Fibroblast of skin of back (primary cell): ENCODE results near the gene PLEKHA8.

ENCODE experiments used
- DNase-seq: peaks from one replicate; pipeline ENCODE4 v3.0.0-alpha.2; 2013

The PLEKHA8 gene

DNA sequence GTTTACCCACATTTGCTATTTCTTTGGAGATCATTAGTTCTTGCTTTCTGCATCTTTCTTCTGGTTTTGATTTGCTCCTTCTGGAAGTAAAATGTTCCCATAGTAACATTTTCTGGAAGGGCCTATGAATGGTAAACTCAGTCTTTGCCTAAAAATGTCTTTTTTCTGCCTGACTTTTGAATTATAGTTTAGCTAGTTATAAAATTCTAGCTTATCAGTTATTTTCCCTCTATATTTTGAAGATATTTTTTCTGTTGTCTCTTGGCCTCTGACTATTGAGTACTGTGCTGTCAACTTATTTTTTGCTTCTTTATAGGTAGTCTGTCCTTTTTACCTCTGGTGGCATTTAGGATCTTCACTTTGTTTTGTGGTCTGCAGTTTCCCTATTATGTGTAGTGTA, 84.9 kb downstream of the PLEKHA8 start:
- no peak for DNase-seq

DNA sequence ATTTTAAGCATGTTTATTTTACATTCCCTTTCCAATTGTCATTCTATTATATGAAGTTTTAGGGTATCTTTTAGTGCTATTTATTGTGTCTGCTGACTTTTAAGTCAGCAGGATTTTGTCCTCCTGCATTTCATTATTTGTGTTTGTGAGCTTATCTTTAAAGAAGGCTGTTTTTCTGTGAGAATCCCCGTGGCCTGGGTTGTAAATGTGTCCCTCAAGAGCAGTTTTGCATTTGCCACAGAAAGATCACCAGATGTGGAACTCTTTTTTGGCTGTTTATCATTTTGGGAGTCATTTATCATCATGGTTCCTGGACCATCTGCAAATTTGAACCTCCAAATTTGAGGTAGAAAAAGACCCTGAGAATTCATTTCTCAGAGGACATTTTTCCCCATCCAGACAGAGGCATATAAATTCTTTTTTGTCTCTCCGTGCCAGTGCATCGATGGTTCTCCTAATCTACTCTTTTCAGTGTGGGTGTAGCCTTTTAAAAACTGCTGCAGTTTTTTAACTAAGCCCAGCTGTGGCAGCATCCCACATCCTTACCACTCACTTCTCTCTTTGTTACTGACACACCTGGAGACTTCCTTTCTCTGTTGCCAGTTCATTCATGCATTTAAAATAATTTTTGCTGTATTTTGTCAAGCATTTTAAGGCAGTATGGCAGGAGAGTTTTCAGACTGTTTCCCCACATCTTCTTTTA, 86.5 kb downstream of the PLEKHA8 start:
- no peak for DNase-seq

DNA sequence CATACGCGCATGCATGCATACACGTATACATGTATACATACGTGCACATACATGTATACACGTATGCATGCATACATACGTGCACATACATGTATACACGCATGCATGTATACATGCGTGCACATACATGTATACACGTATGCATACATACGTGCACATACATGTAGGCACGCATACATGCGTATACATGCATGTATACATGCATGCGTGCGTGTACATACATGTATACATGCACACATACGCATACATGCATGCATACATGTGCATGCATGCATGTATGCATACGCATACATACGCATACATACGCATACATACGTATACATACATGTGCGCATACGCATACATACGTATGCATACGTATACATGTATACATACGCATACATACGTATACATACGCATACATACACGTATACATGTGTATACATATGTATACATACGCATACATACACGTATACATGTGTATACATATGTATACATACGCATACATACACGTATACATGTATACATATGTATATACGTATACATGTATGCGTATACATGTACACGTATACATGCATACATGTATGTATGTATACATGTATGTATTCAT, 87.6 kb downstream of the PLEKHA8 start:
- no peak for DNase-seq

DNA sequence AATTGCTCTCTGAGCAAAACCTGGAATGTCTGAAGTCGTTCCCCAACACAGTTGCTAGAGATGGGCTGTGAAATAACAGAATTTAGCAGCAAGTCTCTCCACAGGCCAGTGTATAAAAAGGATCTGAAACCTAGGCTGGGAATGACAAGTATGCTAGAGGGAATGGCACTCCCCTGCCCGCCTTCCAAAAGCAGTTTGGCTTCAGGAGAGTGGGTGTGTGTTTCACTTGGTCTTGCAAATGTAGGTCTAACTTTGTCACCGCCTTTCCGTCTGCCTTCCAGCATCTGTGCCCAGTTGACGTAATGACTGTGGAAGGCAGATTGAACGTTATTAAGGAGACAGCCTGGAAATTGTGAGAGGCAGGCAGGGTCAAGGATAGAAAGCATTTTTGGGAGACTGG, 88.6 kb downstream of the PLEKHA8 start:
- peak; percentile 80 for DNase-seq

DNA sequence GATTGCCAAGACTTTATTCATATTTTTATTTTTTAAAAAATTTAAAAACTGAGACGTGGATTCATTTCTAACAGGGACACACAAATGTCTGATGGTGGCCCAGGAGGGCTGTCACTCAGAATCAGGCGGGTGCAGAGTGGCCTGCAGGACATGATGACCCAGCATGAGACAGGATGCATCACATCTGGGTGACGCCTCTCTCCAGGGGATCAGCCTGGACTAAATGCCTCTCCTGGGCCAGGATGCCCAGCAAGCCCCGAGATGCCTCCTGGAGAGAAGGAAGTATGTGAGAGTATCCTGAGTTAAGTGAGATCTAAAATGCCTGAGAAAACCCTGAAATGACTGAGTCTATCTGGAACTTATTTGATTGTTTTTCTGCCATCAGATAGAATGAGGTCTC, 89.7 kb downstream of the PLEKHA8 start:
- peak; percentile 64 for DNase-seq

DNA sequence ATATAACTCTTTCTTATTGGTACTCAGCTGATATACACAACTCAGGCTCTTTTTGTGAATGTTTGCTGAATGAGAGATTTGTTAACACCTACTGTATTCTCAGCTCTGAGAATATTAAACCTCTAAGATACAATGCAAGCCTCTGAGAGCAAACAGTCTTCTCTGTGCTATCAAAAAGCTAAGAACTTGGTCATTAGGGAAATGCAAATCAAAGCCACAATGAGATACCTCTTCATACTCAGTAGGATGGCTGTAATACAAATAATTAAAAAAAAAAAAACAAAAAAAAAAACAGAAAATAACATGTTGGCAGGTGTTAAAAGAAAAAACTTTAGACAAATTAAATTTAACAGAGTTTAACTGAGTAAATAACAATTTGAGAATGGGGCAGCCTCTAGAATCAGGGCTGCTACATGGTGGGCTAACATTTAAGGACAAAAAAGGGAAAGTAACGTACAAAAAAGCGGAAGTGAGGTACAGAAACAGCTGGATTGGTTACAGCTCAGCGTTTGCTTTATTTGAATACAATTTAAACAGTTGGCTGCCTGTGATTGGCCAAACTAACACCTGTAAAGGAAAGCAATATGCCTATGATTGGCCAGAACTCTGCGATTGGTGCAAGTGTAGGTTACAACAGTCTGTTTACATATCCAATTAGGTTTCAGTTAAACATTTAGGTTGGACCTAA, 91.8 kb downstream of the PLEKHA8 start:
- no peak for DNase-seq

DNA sequence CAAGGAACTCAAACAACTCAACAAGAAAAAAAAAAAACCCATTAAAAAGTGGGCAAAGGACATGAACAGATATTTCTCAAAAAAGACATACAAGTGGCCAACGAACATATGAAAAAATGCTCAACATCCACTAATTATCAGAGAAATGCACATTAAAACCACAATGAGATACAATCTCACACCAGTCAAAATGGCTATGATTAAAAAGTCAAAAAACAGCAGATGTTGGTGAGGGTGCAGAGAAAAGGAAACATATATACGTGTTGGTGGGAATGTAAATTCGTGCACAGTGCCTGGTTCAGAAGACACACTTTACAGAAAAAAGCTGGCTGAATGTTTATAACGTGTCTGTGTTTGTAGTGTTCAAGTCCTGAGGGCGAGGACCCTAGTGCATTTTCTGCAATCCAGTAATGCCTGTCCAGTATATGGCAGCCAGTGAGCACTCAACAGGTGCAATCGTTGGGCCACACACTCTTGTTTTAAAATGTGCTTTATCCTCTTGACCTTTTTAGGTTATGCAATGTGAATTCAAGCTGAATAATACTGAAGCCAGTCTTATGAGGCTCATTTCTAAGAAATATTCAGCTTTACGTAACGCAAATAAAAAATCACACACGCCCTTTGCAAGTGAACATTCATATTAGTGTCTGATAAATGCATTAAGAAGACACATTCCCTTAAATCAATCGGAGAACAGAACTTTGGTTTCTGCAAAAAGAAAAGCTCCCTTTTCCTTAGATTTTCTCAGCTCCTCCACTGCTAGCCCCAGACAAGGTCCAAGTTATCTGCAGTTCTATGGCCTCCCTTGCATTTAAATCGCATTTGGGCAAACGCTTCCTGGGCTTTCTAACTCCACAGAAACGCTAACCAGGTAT, 105.8 kb downstream of the PLEKHA8 start:
- no peak for DNase-seq

DNA sequence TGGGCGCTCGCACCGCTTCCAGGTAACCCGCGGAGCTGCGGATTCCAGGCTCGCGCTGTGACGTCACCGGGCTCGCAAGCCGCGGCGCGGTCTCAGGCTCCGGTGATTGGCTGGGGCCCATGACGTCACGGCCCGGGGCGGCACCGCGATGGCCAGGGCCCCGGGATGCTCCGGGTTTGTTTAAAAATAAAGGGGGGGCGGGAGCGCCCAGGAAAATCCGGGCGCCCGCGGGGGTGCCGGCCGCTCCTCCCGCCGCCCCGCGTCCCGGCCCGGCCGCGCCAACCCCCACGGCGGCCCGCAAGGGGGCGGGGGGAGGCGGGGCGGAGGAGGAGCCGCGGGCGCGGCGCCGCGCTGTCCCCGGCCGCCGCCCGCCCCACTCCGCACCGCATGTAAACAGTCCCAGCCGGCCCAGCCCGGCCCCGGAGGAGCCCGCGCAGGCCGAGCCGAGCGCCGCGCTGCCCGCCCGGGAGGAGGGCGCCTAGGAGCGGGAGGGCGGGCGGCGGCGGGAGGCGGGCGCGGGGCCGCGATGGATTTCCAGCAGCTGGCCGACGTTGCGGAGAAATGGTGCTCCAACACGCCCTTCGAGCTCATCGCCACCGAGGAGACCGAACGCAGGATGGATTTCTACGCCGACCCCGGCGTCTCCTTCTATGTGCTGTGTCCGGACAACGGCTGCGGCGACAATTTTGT, 106.5 kb downstream of the PLEKHA8 start, which contains the start of gene MTURN:
TSS of gene MTURN (plus strand) at position 376 of the 690 bp plus-strand sequence. CDS start at position 527, 151 bp downstream.
- DNase-seq, result peak; percentile 80

DNA sequence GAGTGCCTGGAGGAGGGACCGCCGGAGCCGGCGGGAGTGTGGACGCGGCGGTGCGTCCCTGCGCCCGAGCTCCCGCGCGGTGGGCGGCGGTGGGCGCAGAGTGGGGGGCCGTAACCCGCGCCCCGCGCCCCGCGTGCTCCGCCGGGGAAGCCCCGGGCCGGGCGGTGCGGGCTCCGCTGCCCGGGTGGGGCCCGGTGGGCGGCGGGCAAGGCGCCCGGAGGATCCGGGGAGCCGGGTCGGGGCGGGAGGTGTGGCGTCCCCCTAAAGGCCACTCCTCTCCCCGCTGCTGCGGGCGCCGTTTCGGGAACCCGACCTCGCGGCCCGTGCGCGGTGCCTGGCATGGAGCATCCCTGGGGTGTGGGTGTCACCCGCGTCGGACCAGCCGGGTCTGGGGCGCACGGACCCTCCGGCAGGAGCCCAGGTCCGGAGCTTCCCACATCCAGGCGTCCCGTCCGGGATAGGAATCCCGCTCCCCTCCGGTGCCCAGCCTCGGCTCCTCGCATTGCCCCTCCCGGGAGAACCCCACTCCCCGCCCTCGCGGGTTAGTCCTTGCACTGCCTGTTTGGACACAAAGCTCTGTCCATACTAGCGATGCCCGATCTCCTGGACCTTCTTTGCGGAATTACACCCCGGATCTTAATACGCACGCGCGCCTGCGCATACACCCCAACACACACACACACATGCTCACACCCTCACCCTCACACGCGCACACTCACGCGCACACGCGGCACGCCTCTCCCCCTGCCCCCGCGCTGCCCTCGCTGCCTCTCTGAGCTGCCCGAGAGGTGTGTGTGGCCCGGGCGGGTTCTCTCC, 107.3 kb downstream of the PLEKHA8 start:
- peak; percentile 42 for DNase-seq

DNA sequence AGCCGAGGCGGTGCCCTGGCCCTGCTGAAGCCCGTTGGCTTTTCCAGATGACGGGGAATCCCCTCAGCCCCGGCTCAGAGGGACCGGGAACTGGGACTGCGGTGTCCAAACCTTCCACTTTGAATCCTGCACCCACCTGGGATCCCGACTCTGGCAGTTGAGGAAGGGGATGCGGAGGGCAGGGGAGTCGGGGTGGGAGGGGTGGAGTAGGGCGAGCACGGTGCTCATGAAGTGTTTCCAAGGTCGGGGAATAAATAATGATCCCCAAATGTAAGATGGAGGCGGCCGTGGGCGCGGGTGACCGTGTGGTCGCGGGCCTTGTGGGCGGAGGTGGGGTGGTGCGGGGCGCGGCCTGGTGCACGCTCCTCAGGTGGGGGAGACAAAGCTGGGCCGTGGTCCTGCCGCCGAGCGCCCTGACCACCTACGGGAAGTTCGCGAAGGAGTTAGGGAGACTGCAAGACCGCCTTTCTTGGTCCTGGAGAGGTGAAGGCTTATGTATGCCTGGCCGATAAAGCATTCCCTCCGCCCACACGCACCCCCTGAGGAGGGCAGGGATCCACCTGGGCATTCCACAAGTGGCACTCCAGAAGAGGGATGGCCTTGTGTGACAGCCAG, 108.0 kb downstream of the PLEKHA8 start:
- no peak for DNase-seq

DNA sequence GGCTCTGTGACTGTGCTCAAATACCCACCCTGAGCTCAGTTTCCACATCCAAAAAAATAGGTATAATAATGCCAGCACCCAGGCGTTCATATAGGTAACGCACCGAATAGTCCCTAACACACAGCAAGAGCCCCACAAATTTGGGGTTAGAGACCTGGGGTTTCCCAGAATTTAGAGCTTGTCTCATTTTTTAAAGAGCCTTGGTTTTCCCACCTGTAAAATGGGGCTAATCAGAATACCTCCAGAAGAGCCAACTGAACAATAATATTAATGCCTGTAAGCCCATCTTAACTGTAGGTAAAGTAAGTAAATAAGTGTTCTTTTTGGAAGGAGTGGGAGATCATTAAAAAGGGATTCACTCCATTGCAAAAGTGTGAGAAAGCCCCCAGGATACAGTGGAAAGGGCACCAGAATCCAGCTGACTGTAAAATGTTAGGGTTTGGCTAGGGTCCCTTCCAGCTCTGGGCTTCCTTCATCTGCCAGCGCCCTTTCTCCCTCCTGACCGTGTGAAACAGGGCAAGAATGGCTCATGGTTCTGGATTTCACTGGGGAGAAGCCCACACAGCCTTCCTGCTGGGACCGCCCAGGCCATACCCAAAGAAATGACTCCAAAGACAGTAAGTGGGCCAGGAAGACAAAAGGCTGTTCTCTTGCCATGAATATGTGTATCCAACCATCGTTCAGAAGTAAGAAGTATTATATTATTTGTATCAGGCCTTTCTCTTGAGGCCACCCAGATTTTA, 108.7 kb downstream of the PLEKHA8 start:
- peak; percentile 12 for DNase-seq

DNA sequence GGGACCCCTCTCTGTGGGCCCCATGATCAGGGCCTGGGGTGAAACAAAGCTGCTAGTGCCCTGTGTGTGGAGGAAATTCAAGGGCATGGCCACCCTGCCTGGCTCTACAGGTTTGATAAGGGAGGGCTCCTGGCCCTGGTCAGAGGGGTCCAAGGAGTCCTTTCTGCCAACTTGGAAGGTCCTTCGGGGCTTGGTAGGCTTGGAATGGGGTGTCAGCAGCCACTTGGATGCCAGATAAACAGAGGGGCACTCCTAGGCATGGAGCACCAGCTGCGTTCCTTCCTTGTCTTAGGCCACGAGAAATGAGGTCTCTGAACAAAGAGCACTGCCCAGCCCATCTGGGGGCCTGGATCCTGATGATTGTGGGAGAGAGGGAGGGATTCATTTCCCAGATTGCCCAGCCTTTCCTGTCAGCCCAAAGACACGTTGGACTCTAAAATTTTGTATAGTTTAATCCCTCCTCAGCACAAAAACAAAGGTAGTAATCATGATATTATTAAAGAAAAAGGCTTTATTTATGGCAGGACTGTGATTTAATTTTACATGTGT, 111.7 kb downstream of the PLEKHA8 start:
- DNase-seq, result no peak

DNA sequence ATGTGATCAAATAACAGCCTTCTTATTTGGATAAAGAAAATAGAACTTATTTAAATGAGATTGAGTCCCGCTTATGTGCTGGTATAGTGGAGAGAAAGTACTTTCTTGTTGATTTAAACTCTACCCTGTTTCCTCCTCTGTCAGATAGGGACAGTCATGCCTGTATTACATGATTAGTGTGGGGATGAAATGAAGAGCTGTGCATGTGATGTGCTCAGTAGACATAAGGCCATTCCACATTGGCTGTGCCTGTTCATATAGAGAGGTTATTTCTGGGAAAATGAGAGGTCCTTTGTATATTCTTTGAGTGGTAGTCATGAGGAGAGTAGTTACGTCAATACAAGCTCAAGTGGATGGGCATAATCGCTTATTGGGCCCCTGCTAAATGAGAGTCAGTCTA, 112.2 kb downstream of the PLEKHA8 start:
- no peak for DNase-seq

DNA sequence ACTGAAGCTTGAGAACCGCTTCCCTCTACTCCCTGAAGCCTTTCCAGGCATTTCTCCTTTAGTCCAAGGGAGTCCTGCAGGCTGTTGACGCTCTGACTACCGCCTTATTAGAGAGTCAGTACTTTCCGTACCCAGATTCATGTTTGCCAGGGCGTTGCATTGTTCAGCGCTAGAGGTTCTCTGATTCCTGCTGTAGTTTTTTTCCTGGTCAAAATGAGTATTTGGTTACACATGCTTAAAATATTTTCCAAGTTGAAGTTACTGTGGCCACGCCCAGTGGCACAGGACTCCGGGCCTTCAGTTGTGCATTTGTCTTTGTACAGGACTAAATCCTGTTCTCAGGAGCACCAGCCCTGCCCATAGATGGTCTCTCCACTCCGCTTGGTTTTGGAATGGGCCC, 114.5 kb downstream of the PLEKHA8 start:
- peak; percentile 86 for DNase-seq

DNA sequence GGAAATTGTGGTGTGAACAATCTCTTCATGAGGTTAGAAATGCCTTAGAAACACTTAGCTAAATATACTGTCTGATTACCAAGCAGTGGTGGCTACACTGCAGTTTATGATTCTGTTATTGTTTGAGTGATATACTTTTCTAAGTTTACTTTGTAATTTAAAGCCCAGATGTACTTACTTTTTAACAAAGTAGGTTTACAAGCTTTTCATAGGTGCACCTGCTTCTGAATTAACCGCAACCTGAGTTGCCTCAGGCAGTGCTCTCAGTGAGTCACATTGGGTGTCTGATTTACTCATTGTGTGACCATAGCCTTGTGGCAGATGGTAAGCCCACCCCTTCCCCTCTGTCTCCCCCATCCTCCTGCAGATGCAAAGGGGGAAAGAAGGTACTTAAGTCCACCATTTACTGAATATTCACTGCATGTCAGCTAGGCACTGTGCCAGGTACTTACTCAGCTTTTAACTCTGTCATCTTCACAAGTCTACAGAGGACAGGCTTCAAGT, 115.6 kb downstream of the PLEKHA8 start:
- peak; percentile 40 for DNase-seq

DNA sequence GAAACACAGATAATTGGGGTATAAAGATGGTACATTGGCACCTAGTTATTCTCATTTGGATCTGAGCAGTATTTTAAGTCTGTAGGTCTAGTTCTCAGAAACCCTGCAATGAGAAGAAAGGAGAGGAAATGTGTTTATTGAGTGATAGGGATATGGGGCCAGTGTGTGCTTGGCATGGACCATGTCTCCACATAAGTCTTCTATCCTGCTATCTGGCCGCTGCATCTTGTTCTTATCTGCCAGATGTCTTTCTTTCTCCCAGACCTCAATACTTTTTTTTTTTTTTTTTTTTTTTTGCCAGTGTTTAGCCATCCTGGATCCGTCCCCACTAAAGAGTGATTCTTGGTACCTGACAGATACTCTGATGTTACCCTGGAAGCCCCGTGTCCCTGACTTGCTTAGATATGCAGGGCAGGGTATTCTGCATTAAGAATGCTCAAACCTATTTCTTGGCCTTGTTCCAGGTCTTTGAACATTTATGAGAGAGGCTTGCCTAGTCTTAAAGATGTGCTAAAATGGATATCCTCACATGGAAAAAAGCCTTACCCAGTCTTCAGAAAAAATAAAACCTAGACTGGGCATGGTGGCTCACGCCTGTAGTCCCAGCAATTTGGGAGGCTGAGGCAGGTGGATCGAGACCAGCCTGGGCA, 116.6 kb downstream of the PLEKHA8 start:
- no peak for DNase-seq

DNA sequence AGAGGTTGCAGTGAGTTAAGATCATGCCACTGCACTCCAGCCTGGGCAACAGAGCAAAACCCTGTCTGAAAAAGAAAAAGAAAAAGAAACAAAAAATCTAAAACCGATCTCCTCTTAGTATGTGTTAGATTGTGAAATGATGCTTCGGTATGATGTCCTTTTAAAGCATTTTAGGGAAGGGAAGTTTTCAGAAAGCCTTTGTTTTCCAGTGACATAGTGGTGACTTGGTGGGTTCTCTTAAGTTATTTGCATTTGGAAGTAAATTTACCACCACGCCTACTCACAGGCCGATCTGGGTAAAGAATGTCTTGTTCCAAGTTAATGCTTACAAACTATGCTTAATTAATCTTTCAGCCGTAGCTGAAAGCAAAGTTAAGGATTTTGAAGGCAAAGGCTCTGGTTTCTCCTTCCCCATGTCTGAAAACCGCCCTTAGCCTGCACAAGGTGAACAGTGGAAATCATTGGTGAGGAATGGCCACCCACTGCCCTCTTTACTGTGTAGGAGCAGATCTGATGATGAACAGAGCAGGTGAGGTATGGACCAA, 117.3 kb downstream of the PLEKHA8 start:
- no peak for DNase-seq

DNA sequence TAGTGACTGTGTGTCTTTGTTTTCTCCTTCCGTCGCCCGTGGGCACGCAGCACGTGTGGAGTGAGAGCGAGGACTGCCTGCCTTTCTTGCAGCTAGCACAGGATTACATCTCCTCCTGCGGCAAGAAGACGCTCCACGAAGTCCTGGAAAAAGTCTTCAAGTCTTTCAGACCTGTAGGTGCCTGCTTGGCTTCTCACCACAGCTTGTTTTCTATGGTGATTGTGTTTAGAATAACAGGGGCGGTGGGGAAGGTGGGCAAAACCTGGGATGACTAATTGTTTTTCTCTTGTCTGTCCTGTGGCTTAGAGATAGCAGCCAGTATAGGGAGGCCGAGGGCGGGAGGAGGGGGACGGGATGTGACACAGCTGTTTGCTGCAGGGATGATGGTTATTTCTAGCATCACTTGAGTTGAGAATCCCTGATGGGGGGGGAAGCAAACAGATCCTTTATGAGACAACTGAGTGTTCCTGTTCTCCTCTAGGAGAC, 118.0 kb downstream of the PLEKHA8 start:
- DNase-seq, result no peak

DNA sequence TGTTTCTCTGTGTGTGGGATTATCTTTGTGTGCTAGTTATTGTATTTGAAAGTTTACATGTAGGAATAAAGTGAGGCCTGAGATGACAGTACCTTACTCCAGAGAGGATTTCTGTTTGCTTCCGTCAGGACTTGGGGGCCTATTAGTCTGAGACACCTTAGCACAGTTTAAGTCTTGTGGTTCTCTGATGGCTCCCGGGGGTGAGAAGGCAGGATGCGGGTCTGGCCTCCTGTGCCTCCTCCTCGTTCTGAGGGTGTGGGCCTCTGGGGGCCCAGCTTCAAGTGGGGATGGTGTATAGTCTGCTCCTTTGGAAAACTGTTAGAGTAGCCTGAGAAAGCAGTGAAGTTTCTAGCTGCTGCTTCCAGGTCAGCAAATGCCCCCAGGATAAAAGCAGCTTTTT, 119.0 kb downstream of the PLEKHA8 start:
- no peak for DNase-seq
